Vagina (tissue), 2 donors: ENCODE data around the gene TSNAXIP1. TPM values are rescaled to one million over a fixed set of nuclear protein-coding genes. Genes with fewer than 3 reads are reported as not detected.

ENCODE experiments used
- DNase-seq, 2 donors: peaks; one replicate each; pipeline ENCODE4 v3.0.0-alpha.2; 2017; ENCODE audit errors: extremely low spot score in 2 of 2
- H3K27ac ChIP-seq: fragments of 200-600 bp; sonication (generic); one replicate; pipeline ENCODE4 v1.5.1; 2019
- H3K27me3 ChIP-seq: fragments of 200-600 bp; sonication (generic); one replicate; pipeline ENCODE4 v1.5.1; 2019
- H3K36me3 ChIP-seq, 2 donors: fragments of 200-600 bp; sonication (generic); one replicate each; pipeline ENCODE4 v1.5.1; 2017 to 2019
- H3K4me1 ChIP-seq: fragments of 200-600 bp; sonication (generic); one replicate; pipeline ENCODE4 v1.5.1; 2019
- H3K4me3 ChIP-seq, 2 donors: fragments of 200-600 bp; sonication (generic); 1 replicate in 1 of 2; 2 replicates in 1 of 2; pipeline ENCODE4 v1.5.1; 2016 to 2019
- H3K9me3 ChIP-seq: fragments of 200-600 bp; sonication (generic); one replicate; pipeline ENCODE4 v1.5.1; 2019
- CTCF ChIP-seq, 3 experiments: fragments of 450-650 bp in 2 of 3; fragments of 200-600 bp in 1 of 3; sonication (generic) in 1 of 3; IDR thresholded peaks; one replicate each; pipeline ENCODE4 v1.5.1; 2017 to 2019; ENCODE audit warnings: antibody characterized with exemption in 3 of 3, mild to moderate bottlenecking in 2 of 3, moderate library complexity in 2 of 3
- POLR2A ChIP-seq, 2 donors: fragments of 450-650 bp; IDR thresholded peaks; one replicate each; pipeline ENCODE4 v1.6.1; 2017; ENCODE audit warnings: antibody characterized with exemption in 2 of 2, mild to moderate bottlenecking in 2 of 2, moderate library complexity in 2 of 2
- POLR2AphosphoS5 ChIP-seq, 2 donors: sonication (generic); formaldehyde crosslinking; IDR thresholded peaks; one replicate each; pipeline ENCODE4 v1.9.0; 2017; ENCODE audit warnings: antibody characterized with exemption in 2 of 2, mild to moderate bottlenecking in 2 of 2, low read depth in 1 of 2; ENCODE audit not compliant: insufficient read depth in 1 of 2
- intact Hi-C: fragments of 100-400 bp; cut with DNase I; formaldehyde crosslinking; loops from one replicate; pipeline ENCODE4 v1.15.1; 2023
- total RNA-seq: library from RNA; depleted of rRNA; stranded (reverse); fragments of >200 nt; gene quantifications from one replicate; pipeline ENCODE4 v1.2.3, GENCODE V29; 2016

Gene TSNAXIP1
- total RNA-seq, 1 donor from 2014 or later, result not detected

- Histone ChIP-seq H3K9me3 (no peaks in the 10 kb centered on the region), H3K27ac (peak overlapping the region; percentile 89), H3K4me3 (peak overlapping the region; percentile 99 to 100), H3K4me1 (peaks cover 39% of the 10 kb centered on the region), H3K27me3 (no peaks in the 10 kb centered on the region), H3K36me3 (peaks cover 0 to 7% of the 10 kb centered on the region in 2 donors)
- intact Hi-C loops, result no loop called here
- no peak for TF ChIP-seq POLR2A (IDR thresholded peaks at IDR 0.05)
- TF ChIP-seq POLR2AphosphoS5 (IDR thresholded peaks at IDR 0.05; ENCODE audit: insufficient read depth in 1 of 2, low read depth in 1 of 2), result no peak
- TF ChIP-seq CTCF (IDR thresholded peaks at IDR 0.05), result no peak
- no peak for DNase-seq
Measured at GRCh38 chr16:67807148-67807682, 526 bp downstream of the TSNAXIP1 start.

DNA sequence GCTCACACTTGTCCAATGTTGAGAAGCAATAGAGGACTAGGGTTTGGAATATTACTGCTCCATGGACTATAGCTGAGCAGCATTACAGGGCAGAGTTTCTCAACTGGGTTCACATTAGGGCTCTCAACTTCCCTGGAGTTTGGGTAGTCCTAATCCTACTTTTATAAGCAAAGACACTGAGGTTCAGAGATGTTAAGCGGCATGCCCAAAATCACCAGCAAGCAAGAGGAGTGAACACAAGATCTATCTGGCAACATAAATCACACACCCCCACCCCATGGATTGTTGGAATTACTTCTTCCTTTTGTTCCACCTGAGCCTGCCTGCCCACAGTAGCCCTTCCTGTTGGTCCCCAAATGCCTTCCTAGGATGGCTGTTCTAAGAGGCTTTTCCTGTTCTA is 5.2 kb downstream of the TSNAXIP1 start:
- DNase-seq, result no peak
- Histone ChIP-seq H3K9me3 (no peaks in the 10 kb centered on the region), H3K27ac (no peak overlapping the region), H3K4me3 (no peak overlapping the region), H3K4me1 (peaks cover 9% of the 10 kb centered on the region), H3K27me3 (no peaks in the 10 kb centered on the region), H3K36me3 (no peaks in the 10 kb centered on the region)
- TF ChIP-seq POLR2AphosphoS5 (IDR thresholded peaks at IDR 0.05; ENCODE audit: insufficient read depth in 1 of 2, low read depth in 1 of 2) (no peak), POLR2A (IDR thresholded peaks at IDR 0.05) (no peak), CTCF (IDR thresholded peaks at IDR 0.05) (no peak)
- intact Hi-C loops, result loop anchor here (10.0 kb wide), 1 partner anchor 233 kb away; no protein-coding TSS in a partner anchor

DNA sequence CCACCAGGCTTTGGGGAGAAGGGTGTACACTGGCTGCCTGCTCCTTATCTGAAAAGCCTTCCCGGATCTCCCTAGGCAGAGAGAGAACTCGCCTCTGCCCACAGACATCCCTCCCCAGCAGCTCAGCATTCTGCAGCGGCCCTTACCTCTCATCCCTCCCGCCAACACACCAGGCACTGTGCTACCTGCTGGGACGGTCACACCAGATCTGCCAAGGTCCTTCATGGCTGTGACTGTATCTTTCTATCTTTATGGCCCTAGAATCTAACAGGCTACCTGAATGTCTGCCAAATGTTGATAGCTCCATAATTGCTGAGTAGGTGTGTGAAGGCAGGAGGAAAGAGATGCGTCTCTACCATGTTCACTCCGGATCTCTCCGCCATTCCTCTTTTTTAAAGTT is 7.9 kb downstream of the TSNAXIP1 start:
- H3K27me3 ChIP-seq, result no peaks in the 10 kb centered on the region
- no peaks in the 10 kb centered on the region for H3K9me3 ChIP-seq
- peaks cover 5% of the 10 kb centered on the region for H3K4me1 ChIP-seq
- DNase-seq, result no peak
- intact Hi-C loops, result loop anchor here (10.0 kb wide), 1 partner anchor 230 kb away; no protein-coding TSS in a partner anchor
- no peaks in the 10 kb centered on the region for H3K36me3 ChIP-seq
- TF ChIP-seq CTCF (IDR thresholded peaks at IDR 0.05), result no peak
- no peak for TF ChIP-seq POLR2AphosphoS5 (IDR thresholded peaks at IDR 0.05; ENCODE audit: insufficient read depth in 1 of 2, low read depth in 1 of 2)
- no peak for TF ChIP-seq POLR2A (IDR thresholded peaks at IDR 0.05)
- no peak overlapping the region for H3K4me3 ChIP-seq
- H3K27ac ChIP-seq, result no peak overlapping the region

GRCh38 chr16:67820608-67821259 is 14.0 kb downstream of the TSNAXIP1 start:
- intact Hi-C loops, result no loop called here
- Histone ChIP-seq H3K27me3 (no peaks in the 10 kb centered on the region), H3K27ac (no peak overlapping the region), H3K4me3 (no peak overlapping the region), H3K36me3 (no peaks in the 10 kb centered on the region), H3K4me1 (peaks cover 5% of the 10 kb centered on the region), H3K9me3 (no peaks in the 10 kb centered on the region)
- DNase-seq, result no peak
- TF ChIP-seq POLR2AphosphoS5 (IDR thresholded peaks at IDR 0.05; ENCODE audit: insufficient read depth in 1 of 2, low read depth in 1 of 2) (no peak), POLR2A (IDR thresholded peaks at IDR 0.05) (no peak), CTCF (IDR thresholded peaks at IDR 0.05) (no peak)

- Histone ChIP-seq H3K27me3 (no peaks in the 10 kb centered on the region), H3K36me3 (peaks cover 0 to 9% of the 10 kb centered on the region in 2 donors), H3K9me3 (no peaks in the 10 kb centered on the region), H3K4me1 (no peaks in the 10 kb centered on the region), H3K4me3 (no peak overlapping the region), H3K27ac (no peak overlapping the region)
- TF ChIP-seq POLR2AphosphoS5 (IDR thresholded peaks at IDR 0.05; ENCODE audit: insufficient read depth in 1 of 2, low read depth in 1 of 2) (no peak), CTCF (IDR thresholded peaks at IDR 0.05) (no peak), POLR2A (IDR thresholded peaks at IDR 0.05) (no peak)
- DNase-seq, result no peak
- intact Hi-C loops, result no loop called here
Measured at GRCh38 chr16:67822511-67822910, 15.8 kb downstream of the TSNAXIP1 start.
